Measurements from ENCODE around the gene SCYL3. TPM values are rescaled to one million over a fixed set of nuclear protein-coding genes. Genes with fewer than 3 reads are reported as not detected.
"Not testable (repeated sequence)": the region's sequence is repeated elsewhere in the genome, so short reads cannot be mapped to it uniquely, and the experiment has no call there.

The SCYL3 gene
- total RNA-seq, 1 experiment from 2014 or later: 3.6 TPM

DNA sequence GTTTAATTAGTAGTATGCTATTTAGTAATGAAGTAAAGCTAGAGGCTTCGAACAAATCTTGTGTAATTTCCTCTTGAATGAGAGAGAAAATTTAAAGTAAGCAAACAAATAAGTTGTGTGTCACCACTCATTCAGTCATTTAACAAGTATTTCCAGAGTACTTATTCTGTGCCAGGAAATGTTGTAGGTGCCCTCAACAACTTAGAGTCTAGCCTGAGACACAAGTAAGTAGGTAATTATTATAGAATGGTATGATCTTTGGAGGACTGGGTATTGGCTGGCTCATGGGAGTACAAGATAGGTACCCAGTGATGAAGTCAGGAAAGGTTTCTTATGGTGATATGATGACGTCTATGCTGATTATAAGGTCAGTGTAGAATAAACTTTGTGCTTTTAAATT, 81.6 kb downstream of the SCYL3 start:
- no peaks in the 10 kb centered on the region for H4K20me1 ChIP-seq (ENCODE audit: low read length)
- H3K4me2 ChIP-seq (ENCODE audit: low read length): no peak overlapping the region
- peaks cover 48% of the 10 kb centered on the region for H3K36me3 ChIP-seq (ENCODE audit: low read depth, low read length)
- H2AFZ ChIP-seq (ENCODE audit: low read length): no peak overlapping the region
- H3K27me3 ChIP-seq (ENCODE audit: low read length): no peaks in the 10 kb centered on the region
- intact Hi-C loops (cut with micrococcal nuclease): no loop called here
- ChIA-PET POLR2A (ENCODE audit: unreplicated experiment) (no interaction called here), CTCF (no interaction called here)
- peak; percentile 71 for ATAC-seq
- no peak overlapping the region for H3K4me3 ChIP-seq (ENCODE audit: low read length)
- no peaks in the 10 kb centered on the region for H3K9me2 ChIP-seq (replicated peaks; ENCODE audit: low read length)
- no peaks in the 10 kb centered on the region for H3K9me3 ChIP-seq (ENCODE audit: low read length)
- peak; percentile 50 for DNase-seq
- TF ChIP-seq EZH2 (IDR thresholded peaks at IDR 0.05; ENCODE audit: low read length, unreplicated experiment): no peak
- TF ChIP-seq EZH2phosphoT487 (IDR thresholded peaks at IDR 0.05; ENCODE audit: borderline replicate concordance, low read length): no peak
- TF ChIP-seq CTCF (conservative IDR thresholded peaks at IDR 0.05; ENCODE audit: low read depth, low read length): no peak
- no peaks in the 10 kb centered on the region for H3K79me2 ChIP-seq (ENCODE audit: low read length)
- BruUV-seq (replicated peaks): no TSS peak
- peaks cover 8% of the 10 kb centered on the region for H3K4me1 ChIP-seq (ENCODE audit: insufficient read depth, low read length)
- H3K9ac ChIP-seq (ENCODE audit: low read length): no peak overlapping the region
- H3F3A ChIP-seq (ENCODE audit: low read length, unreplicated experiment): no peaks in the 10 kb centered on the region
- H3K27ac ChIP-seq (ENCODE audit: low read length): no peak overlapping the region

- H3K4me3 ChIP-seq (ENCODE audit: low read length); ATAC-seq; H3K9me2 ChIP-seq (replicated peaks; ENCODE audit: low read length); CTCF ChIA-PET; H3K27ac ChIP-seq (ENCODE audit: low read length); H3K27me3 ChIP-seq (ENCODE audit: low read length); H3K9ac ChIP-seq (ENCODE audit: low read length); intact Hi-C loops (cut with micrococcal nuclease); H4K20me1 ChIP-seq (ENCODE audit: low read length); H3K4me1 ChIP-seq (ENCODE audit: insufficient read depth, low read length); H2AFZ ChIP-seq (ENCODE audit: low read length); H3K79me2 ChIP-seq (ENCODE audit: low read length); BruUV-seq (replicated peaks); H3F3A ChIP-seq (ENCODE audit: low read length, unreplicated experiment); POLR2A ChIA-PET (ENCODE audit: unreplicated experiment); H3K4me2 ChIP-seq (ENCODE audit: low read length); DNase-seq; H3K9me3 ChIP-seq (ENCODE audit: low read length): not testable (repeated sequence)
- peaks cover 48% of the 10 kb centered on the region for H3K36me3 ChIP-seq (ENCODE audit: low read depth, low read length)
Measured at GRCh38 chr1:169811418-169812035, 82.2 kb downstream of the SCYL3 start.

DNA sequence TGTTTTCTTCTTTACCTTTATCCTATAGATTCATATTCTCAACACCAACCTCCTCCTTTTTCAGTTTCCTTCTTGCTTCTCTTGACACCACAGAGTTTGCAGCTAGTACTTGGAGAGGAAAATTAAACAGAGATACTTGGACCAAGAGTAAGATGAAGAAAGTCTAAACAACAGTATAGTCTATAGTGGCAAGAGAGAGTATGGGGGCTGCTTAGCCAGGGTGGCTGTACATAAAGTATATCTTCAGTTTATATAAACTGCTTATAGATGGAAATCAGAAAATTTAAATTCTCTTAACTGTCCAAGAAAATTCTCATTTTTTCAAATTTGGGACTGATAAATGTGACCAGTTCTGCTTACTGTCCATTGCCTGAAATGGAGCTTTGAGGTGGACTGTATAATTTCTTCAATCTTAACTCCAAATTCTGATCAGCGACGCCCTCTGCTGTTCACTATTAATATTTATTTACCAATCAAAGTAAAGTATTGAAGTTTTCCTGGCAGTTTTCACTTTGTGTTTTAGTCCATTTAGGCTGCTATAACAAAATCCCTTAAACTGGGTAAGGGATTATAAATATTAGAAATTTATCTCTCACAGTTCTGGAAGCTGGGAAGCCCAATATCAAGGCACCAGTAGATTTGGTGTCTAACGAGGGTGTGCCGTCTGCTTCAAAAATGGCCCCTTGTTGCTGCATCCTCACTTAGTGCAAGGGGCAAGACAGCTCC, 84.2 kb downstream of the SCYL3 start:
- DNase-seq: peak; percentile 74
- TF ChIP-seq CTCF (conservative IDR thresholded peaks at IDR 0.05; ENCODE audit: low read depth, low read length): peak; percentile 87
- TF ChIP-seq EZH2 (IDR thresholded peaks at IDR 0.05; ENCODE audit: low read length, unreplicated experiment): no peak
- H3K4me2 ChIP-seq (ENCODE audit: low read length): no peak overlapping the region
- no peaks in the 10 kb centered on the region for H3K27me3 ChIP-seq (ENCODE audit: low read length)
- ChIA-PET POLR2A (ENCODE audit: unreplicated experiment) (no interaction called here), CTCF (interaction anchor here (0.6 to 1.0 kb wide), 4 partner anchors 99 to 223 kb away, joined by 3 to 5 read pairs (median 4); partner anchors contain the start of gene F5)
- no peaks in the 10 kb centered on the region for H3K9me3 ChIP-seq (ENCODE audit: low read length)
- peaks cover 8% of the 10 kb centered on the region for H3K4me1 ChIP-seq (ENCODE audit: insufficient read depth, low read length)
- no peaks in the 10 kb centered on the region for H3K9me2 ChIP-seq (replicated peaks; ENCODE audit: low read length)
- H3K9ac ChIP-seq (ENCODE audit: low read length): no peak overlapping the region
- no TSS peak for BruUV-seq (replicated peaks)
- no peak overlapping the region for H2AFZ ChIP-seq (ENCODE audit: low read length)
- H3K27ac ChIP-seq (ENCODE audit: low read length): no peak overlapping the region
- H3K36me3 ChIP-seq (ENCODE audit: low read depth, low read length): peaks cover 48% of the 10 kb centered on the region
- peak; percentile 49 for ATAC-seq
- no peaks in the 10 kb centered on the region for H4K20me1 ChIP-seq (ENCODE audit: low read length)
- no peaks in the 10 kb centered on the region for H3K79me2 ChIP-seq (ENCODE audit: low read length)
- no peak overlapping the region for H3K4me3 ChIP-seq (ENCODE audit: low read length)
- intact Hi-C loops (cut with micrococcal nuclease): loop anchor here (1.0 to 10.0 kb wide), 4 partner anchors 97 to 259 kb away; partner anchors contain the start of gene F5
- H3F3A ChIP-seq (ENCODE audit: low read length, unreplicated experiment): no peaks in the 10 kb centered on the region
